Measurements from ENCODE around the gene SKA2.
A peak's percentile ranks its signal among the peaks of the same experiment; 100 is the strongest.
"Not testable (repeated sequence)": the region's sequence is repeated elsewhere in the genome, so short reads cannot be mapped to it uniquely, and the experiment has no call there.

SKA2 gene

DNA sequence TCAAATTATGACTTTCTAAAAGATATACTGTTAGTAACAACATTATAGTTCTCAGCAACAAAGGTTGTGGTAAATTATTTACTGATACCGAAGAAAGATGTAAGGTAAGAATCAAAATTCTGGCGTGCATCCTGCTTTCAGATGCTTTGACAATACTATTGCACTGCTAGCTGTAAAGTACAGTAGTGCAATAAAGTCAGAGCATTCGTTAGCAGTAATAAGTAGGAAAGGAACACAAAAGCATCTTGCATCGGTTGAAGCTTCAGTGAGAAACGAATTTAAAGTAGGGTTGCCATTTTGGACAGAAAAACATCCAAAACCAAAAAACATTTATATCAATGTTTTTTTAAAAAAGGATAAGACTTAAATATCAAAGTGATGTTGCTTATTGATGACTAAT is 4.0 kb downstream of the SKA2 start:
- DNase-seq, result no peak

DNA sequence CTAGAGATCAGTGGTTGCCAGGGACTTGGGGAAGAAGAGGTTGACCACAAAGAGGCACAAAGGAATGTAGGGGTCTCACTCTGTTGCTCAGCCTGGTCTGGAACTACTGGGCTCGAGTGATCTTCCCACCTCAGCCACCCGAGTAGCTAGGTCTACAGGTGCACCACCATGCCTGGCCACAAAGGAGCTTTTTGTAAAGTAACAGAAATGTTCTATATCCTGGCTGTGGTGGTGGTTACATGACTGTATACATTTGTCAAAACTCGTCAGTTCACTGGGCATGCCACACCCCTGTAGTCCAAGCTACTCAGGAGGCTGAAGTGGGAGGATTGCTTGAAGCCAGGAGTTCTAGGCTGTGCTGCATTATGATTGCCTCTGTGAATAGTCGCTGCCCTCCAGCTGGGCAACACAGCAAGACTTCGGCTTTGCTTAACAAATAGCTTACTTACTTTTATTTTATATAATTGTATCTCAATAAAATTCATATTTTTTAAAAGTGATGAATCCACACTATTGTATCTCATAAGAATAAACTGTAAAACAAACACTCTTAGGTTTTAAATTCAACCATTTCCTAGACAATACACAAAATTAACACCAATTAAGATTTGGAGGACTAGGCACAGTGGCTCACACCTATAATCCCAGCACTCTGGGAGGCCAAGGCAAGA is 5.0 kb downstream of the SKA2 start:
- DNase-seq, result peak; percentile 27

- DNase-seq, result no peak
These were observed 5.9 kb downstream of the SKA2 start for GRCh38 chr17:59149051-59149450.

DNA sequence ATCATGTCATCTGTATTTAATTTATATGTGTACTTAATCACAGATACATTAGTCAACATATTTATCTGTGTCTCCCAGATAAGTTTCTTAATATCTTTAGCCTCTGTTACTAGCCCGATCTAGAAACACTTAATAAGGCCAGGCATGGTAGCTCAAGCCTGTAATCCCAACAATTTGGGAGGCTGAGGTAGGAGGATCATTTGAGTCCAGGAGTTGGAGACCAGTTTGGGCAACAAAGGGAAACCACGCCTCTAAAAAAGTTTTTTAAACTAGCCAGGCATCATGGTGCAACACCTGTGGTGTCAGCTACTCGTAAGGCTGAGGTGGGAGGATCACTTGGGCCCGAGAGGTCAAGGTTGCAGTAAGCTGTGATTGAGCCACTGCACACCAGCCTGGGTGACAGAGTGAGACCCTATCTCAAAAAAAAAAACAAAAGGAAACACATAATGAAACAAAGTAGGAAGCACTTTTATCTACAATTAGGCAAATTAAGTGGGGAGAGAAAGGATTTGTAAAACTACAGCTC is 9.4 kb downstream of the SKA2 start:
- no peak for DNase-seq

DNA sequence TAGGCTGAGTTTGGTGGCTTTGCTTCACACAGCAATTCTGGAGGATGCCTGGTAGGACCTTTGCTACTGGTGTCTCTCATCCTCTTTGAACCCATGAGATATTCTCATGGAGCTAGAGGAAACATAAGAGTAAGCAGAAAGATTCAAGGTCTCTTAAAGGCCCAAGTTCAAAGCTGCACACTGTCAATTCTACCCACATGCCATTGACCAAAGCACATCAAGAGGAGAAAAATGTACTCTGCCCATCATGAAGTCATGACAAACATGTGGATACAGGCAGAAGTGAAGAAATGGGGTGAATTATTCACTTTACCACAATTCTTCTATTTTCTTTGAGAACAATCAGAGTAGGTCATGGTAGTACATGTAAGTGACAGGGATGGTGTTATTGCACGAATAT is 13.1 kb downstream of the SKA2 start:
- DNase-seq, result no peak

GRCh38 chr17:59139939-59140338 is 15.0 kb downstream of the SKA2 start:
- no peak for DNase-seq

DNA sequence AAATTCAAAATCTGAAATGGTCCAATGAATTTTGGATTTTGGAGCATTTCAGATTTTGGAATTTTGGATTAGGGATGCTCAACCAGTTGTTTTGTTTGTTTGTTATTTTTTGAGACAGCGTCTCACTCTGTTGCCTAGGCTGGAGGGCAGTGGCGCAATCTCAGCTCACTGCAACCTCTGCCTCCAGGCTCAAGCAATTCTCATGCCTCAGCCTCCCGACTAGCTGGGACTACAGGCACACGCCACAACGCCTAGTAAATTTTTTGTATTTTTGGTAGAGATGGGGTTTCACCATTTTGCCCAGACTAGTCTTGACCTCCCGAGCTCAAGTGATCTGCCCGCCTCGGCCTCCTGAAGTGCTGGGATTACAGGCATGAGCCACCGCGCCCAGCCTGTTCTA is 16.6 kb downstream of the SKA2 start:
- DNase-seq, result not testable (repeated sequence)

DNA sequence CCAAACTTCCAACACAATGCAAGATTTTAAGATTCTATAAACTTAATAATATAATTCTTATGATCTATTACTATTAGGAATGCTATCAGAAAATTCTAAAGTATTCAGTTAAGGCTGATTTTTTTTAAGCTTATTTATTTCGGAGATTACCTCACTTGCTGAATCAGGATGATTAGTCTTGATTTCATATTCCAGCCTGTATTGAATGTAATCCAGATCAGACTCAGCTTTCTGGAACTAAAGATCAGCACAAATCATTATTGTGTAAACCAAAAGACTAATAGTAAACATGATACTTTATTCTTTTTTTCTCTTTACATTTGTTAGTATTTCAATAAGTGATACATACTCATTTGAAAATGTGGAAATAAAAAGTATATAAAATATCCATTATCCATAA is 23.9 kb downstream of the SKA2 start:
- no peak for DNase-seq

- no peak for DNase-seq
These were observed 25.2 kb downstream of the SKA2 start for GRCh38 chr17:59129814-59130213.

- no peak for DNase-seq
These were observed 28.1 kb downstream of the SKA2 start for GRCh38 chr17:59126809-59127417.

GRCh38 chr17:59124665-59125064 is 30.3 kb downstream of the SKA2 start:
- DNase-seq, result no peak

DNA sequence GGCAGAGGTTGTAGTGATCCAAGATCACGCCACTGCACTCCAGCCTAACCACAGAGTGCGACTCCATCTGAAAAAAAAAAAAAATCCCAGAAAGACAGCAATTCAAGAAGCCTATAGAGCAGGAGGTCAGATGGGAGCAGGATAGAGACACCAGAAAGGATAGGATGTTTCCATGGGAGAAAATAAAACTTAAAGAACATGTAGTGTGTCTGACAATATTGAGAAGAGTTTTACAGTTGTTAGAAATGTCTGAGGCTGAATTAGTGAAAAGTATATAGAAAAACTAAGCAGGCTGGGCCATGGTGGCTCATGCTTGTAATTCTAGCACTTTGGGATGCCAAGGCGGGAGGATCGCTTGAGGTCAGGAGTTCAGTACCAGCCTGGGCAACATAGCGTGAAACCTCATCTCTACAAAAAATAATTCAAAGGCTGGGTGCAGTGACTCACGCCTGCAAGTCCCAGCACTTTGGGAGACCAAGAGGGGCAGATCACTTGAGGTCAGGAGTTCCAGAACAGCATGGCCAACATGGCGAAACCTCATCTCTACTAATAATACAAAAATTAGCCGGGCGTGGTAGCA is 33.0 kb downstream of the SKA2 start:
- DNase-seq, result no peak

DNA sequence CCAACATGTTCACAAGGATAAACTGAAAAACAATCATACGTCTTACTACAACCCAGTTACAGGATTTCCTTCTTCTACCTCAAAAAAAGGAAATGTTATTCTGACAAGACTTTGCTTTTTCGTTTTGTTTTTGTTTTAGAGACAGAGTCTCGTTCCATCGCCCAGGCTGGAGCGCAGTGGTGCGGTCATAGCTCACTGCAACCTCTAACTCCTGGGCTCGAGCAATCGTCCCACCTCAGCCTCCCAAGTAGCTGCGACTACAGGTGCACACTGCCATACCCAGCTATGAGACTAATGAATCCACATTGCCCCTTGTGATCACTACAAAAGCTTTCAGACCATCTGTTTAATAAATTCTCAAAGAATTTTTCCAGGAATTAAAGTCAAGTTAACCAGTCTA is 39.5 kb downstream of the SKA2 start:
- DNase-seq, result no peak

DNA sequence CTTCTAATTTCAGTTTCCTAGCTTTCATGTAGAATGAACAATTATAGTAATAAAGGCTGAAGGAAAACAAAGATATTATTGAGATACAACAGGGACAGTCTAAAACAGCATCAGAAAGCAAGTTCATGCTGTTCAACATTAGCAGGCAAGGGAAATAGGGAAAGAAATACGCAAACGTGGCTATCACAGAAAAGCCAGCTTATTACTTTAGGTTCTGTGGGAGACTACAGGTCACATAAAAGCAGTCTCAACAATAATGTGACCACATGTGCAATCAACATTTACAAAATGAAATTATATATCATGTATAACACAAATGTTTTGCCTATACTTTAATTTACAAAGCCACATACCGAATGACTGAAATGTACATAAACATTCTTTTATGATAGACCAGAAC is 43.4 kb downstream of the SKA2 start:
- no peak for DNase-seq

DNA sequence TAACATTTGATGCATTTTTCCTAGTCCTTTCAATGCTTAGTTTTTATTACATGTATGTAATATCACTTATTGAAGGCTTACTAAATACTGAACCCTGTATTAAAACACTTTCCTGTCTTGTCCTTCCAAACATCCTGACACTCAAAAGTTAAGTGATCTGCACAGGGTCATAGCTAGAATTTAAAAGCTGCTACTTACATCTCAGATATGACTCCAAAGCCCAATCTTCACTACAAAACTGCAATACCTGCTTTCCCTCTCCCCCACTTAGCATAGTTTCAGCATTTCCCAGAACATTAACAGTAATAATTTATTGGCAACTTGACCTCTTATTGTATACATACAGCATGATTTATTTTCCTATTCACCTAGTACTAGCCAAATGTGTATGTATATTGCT is 44.0 kb downstream of the SKA2 start:
- DNase-seq, result no peak

GRCh38 chr17:59108400-59109102 is 46.4 kb downstream of the SKA2 start:
- no peak for DNase-seq

DNA sequence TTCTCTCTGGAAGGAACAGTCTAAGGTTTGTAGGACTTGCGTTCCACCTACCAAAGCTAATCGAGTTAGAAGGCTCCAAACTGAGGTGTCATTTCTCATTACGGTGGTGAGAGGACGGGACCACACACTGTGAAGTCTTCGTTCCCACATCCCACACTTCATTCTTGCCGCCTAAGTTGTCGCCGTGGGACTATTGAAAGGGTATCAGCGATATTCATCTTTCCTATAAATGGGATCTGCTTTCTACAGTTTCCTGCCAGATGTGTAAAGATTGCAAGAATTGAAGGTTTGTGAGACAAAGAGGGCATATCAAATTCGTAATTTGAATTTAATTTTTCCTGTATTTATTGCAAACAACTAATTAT is 47.7 kb downstream of the SKA2 start:
- DNase-seq, result no peak

DNA sequence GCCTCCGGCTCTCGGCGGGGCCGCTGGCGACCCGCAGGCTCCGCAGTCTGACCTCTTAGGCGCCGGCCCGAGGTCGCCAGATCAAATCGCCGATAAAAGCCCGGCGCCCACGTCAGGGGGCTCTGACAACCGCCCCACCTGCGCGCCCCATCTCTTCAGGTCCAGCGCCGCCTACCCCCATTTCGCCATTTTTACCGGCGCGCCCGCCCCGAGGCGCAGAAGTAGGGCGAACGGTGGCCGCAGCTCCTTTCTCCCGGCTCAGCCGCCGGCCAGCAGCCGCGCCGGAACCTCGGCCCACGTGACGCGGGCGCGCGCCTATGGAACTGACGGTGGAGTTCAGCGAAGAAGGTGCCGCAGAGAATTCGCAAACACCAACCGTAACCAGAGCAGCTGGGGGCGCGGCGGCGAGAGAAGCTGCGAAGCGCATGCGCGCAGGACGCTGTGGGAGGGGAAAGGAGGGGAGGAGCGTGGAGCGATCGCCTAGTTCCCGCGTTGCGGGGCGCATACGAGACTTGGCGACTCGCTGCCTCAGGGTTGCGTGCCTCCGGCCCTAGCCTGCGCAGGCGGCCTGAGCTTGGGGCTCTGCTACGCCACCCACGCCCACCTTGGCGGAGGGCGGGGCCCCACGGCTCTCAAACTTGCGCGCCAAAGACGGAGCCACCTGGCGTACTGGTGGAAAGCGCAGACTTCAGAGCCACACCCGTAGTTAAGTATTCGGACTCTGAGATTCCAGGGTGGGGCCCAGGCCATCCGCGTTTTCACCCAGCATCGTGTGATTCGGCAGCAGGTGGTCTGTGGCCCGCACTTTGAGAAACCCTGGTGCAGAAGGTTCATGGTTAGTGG is 48.3 kb downstream of the SKA2 start, which contains the start of gene TRIM37:
Gene TRIM37 (minus strand): TSS at position 418 of the 843 bp plus-strand sequence. CDS start 419 bp downstream, outside the sequence.
- peak; percentile 99 for DNase-seq

DNA sequence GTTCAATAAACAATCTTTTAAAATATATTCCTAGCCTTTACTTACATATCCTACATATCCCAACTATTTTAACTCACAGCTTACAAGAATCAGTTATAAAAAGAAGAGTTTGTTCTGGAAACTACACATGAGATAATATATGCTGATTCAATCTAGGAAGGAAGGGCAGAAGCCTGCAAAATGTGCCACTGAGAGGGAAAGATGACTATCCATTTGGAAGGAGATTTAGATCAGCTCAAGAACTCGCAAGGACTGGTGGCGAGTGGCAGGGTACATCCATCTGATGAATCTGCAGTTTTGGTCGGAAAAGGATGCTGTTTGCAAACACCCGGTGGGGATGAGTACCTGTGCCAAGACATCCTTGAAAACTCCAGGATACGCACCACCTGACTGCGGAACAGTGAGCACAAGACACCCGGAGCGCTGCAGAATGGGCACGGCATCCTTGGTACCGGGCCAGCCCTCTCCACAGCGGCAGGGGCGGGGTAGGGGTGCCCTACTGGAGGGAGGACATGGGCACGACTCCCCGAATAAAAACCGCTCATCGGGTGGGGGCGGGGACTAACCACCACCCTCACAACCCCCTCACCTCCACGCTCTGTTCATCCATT is 49.0 kb downstream of the SKA2 start:
- peak; percentile 80 for DNase-seq

- DNase-seq, result no peak
These were observed 53.8 kb downstream of the SKA2 start for GRCh38 chr17:59101178-59101577.

DNA sequence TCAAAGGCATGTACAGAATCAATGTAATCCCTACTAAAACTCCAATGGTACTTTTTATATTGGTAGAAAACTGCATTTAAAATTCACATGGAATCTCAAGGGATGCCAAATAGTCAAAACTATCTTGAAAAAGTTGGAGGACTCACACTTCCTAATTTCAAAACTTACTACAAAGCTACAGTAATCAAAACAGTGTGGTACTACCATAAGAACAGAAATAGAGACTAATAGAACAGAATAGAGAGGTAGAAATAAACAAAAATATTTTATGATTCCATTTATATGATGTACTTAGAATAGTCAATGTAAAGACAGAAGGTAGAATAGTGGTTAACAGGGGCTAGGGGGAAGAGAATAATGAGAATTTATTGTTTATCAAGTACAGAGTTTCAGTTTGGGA is 57.1 kb downstream of the SKA2 start:
- DNase-seq, result no peak

DNA sequence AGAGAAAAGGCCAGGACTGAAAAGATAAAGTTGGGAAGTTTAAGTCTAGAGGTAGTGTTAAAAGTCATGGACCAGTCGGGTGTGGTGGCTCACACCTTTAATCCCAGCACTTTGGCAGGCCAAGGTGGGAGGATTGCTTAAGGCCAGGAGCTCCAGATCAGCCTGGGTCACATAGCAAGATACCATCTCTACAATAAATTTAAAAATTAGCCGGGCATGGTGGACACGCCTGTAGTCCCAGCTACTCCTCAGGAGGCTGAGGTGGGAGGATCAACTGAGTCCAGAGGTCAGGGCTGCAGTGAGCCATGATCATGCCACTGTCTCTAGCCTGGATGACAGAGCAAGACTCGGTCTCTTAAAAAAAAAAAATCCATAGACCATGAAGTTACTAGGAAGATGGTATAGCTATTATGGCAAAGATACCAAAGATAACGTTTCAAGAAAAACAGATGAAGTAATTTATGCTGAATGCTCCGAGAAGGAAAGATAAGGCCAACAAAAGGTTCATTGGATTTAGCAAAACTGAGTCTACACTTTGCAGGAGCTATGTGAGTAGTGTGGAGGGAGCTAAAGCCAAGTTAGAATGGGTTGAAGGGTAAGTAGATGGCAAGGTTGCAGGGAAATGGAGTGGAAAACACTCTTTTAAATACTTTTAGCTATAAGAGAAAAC is 60.0 kb downstream of the SKA2 start:
- no peak for DNase-seq

Data from activated CD4-positive, alpha-beta T cell treated with anti-CD3 and anti-CD28 coated beads, Interleukin-2, Interleukin-6, amounts not matched to agents 100 ng/mL and 50 ng/mL, durations not matched to agents 16 hours and 8 hours (primary cell).